GM03348 (cell line): ENCODE measurements around the gene LZIC.
"Not testable (repeated sequence)": the region's sequence is repeated elsewhere in the genome, so short reads cannot be mapped to it uniquely, and the experiment has no call there.

Experiments
- DNase-seq: peaks from one replicate; pipeline ENCODE4 v3.0.0; 2012; ENCODE audit warnings: low spot score

The LZIC gene

GRCh38 chr1:9942939-9943788 is at the start of gene LZIC, which contains the start of gene NMNAT1:
Gene LZIC (minus strand): TSS chr1:9943391. CDS start chr1:9936619, 6,772 bp downstream.
Gene NMNAT1 (plus strand): TSS chr1:9943475. CDS start chr1:9972074, 28,599 bp downstream.
- DNase-seq: peak; percentile 97

- DNase-seq: no peak
Observed at GRCh38 chr1:9992910-9993309, 49.7 kb upstream of the LZIC start.

- no peak for DNase-seq
Observed at GRCh38 chr1:9990944-9991343, 47.8 kb upstream of the LZIC start.

GRCh38 chr1:9989773-9990172 is 46.6 kb upstream of the LZIC start:
- DNase-seq: no peak

GRCh38 chr1:9985001-9985400 is 41.8 kb upstream of the LZIC start:
- no peak for DNase-seq

- DNase-seq: no peak
Observed at GRCh38 chr1:9984253-9984652, 41.1 kb upstream of the LZIC start.

GRCh38 chr1:9960706-9961562 is 17.7 kb upstream of the LZIC start:
- DNase-seq: no peak

GRCh38 chr1:9960011-9960410 is 16.8 kb upstream of the LZIC start:
- DNase-seq: no peak

- no peak for DNase-seq
Observed at GRCh38 chr1:9957726-9958125, 14.5 kb upstream of the LZIC start.

- DNase-seq: no peak
Observed at GRCh38 chr1:9946315-9946714, 3.1 kb upstream of the LZIC start.

- peak; percentile 75 for DNase-seq
Observed at GRCh38 chr1:9942399-9942938, 722 bp downstream of the LZIC start.

GRCh38 chr1:9929431-9930385 is 13.5 kb downstream of the LZIC start:
- no peak for DNase-seq

GRCh38 chr1:9927259-9927658 is 15.9 kb downstream of the LZIC start:
- no peak for DNase-seq

GRCh38 chr1:9922342-9922741 is 20.8 kb downstream of the LZIC start:
- DNase-seq: no peak

- no peak for DNase-seq
Observed at GRCh38 chr1:9920606-9921005, 22.6 kb downstream of the LZIC start.

GRCh38 chr1:9917901-9918300 is 25.3 kb downstream of the LZIC start:
- DNase-seq: no peak

GRCh38 chr1:9917495-9917894 is 25.7 kb downstream of the LZIC start:
- not testable (repeated sequence) for DNase-seq

- no peak for DNase-seq
Observed at GRCh38 chr1:9916452-9916851, 26.7 kb downstream of the LZIC start.

GRCh38 chr1:9914610-9914937 is 28.6 kb downstream of the LZIC start:
- DNase-seq: no peak

GRCh38 chr1:9912264-9912936 is 30.8 kb downstream of the LZIC start:
- DNase-seq: no peak
